ENCODE results near the gene ZNF22.
A peak's percentile ranks its signal among the peaks of the same experiment; 100 is the strongest.

ZNF22 gene

DNA sequence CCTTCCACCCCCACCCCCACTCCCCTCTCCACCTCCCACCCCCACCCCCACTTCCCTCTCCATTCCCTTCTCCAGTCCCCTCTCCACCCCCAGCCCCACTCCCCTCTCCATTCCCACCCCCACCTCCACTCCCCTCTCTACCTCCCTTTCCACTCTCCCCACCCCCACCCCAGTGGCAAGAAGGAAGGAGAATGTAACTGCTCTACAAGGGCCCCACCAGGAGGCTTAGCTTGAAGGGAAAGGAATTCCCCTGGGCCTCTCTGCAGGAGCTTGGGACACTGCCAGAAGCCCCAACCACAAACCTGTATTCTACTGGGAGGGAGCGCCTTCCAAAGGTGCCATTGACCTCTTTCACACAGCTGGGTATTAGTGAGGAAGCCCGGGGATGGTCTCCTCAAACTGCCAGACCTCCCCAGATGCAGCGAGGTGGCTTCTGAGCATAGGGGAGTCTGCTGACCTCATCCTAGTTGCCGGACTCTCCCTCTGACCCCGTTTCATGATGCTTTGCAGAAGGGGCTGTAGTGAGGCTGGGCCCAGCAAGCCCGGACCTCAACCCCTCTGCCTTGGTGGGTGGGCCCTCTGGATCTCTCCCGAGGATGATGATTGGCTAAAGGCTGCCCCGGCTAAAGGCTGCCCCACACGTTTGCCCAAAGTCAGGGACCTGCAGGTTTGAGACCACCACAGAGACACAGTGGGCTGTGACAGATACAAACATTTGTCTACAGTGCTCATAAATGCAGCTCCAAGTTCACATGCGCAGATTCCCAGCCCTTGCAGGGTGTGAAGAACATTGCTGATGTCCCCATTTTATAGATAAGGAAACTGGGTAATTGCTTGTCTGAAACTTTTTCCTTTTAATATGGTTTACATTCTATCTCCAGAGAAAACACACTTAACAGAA lies 25.0 kb upstream of the ZNF22 start:
- TF ChIP-seq, protein P1, sequence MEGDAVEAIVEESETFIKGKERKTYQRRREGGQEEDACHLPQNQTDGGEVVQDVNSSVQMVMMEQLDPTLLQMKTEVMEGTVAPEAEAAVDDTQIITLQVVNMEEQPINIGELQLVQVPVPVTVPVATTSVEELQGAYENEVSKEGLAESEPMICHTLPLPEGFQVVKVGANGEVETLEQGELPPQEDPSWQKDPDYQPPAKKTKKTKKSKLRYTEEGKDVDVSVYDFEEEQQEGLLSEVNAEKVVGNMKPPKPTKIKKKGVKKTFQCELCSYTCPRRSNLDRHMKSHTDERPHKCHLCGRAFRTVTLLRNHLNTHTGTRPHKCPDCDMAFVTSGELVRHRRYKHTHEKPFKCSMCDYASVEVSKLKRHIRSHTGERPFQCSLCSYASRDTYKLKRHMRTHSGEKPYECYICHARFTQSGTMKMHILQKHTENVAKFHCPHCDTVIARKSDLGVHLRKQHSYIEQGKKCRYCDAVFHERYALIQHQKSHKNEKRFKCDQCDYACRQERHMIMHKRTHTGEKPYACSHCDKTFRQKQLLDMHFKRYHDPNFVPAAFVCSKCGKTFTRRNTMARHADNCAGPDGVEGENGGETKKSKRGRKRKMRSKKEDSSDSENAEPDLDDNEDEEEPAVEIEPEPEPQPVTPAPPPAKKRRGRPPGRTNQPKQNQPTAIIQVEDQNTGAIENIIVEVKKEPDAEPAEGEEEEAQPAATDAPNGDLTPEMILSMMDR (conservative IDR thresholded peaks at IDR 0.05), result no peak
- H3K27ac ChIP-seq, result no peak overlapping the region

DNA sequence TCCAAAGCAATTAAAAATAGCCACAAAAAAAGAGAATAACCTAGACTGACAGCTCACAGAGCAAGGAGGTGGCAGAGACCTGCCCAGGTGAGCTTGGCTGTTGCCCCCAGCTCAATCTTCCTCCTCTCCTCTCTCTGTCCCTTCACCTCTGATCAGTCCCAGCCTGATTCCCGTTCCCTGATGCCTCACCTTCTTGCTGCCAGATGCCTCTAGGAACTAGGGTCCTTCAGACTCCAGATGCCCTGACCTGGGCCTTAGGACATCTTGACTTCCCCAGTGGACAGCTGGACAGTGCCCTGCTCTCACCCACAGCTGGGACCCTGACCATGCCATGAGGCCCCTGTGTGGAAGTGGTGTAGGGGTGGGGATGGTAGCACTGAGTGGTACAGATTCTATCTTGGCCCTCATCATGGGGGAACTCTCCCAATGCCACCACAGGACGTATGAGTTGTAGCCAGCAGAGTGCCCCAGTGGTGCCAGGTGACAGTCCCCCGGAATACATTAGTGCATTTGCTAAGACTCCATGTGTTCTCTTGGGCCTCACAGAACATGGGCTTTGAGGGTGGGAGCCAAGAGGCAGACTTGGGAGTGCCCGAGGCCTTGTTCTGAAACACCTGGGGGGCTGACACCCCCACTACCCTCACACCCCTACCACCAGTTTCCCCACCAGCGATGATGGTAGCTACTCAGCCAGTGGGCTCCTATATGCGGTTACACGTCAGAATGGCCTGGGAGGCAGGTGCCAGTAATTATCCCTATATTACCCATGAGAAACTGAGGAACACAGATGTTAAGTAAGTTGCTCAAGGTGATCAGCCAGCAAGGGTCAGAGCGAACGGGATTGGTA lies 24.1 kb upstream of the ZNF22 start:
- TF ChIP-seq, protein P1 (conservative IDR thresholded peaks at IDR 0.05), result no peak
- no peak overlapping the region for H3K27ac ChIP-seq

DNA sequence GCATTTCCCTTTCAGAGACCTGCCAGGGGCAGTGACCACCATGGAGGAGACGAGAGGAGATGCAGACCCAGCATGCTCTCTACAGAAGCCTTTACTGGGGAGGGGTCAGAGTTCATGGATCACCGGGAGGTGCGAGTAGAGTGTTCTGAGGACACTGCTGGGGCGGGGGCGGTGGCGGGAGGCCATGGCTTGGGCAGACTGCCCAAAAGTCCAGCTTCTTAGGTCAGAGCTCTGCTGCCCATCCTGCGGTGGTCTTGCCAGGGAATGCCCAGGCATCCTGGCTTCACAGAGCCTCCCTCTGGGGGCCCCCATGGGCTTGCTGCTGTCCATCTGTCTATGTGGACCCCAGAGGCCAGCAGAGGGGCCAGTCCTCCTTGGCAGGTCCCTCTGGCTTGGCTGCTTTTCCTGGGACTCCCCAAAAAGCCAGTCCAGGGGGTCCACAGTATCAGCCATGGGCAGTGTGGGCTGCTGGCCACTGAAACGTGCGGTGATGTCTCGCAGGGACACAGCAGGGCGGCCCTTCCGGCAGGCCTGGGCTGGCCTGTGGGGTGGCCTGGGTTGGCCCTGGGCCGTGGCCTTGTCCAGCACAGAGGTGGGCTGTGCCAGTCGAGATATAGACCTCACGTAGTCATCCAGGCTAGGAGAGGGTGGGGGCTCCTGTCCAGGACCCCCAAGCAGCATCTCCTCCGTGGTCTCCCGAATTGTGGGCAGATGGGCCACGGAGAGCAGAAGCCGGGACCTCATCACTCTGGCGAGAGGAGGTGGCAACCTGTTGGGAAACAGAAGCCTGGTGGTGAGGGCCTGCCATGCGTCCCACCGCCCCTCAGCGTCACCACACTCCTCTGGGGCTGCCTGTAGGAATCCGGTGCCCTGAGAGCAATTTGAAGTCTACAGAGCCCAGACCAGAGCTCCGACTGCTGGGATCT lies 23.2 kb upstream of the ZNF22 start:
- H3K27ac ChIP-seq, result peak overlapping the region; percentile 66; the same call in 1 of the 2 replicates
- TF ChIP-seq, protein P1 (conservative IDR thresholded peaks at IDR 0.05), result no peak

DNA sequence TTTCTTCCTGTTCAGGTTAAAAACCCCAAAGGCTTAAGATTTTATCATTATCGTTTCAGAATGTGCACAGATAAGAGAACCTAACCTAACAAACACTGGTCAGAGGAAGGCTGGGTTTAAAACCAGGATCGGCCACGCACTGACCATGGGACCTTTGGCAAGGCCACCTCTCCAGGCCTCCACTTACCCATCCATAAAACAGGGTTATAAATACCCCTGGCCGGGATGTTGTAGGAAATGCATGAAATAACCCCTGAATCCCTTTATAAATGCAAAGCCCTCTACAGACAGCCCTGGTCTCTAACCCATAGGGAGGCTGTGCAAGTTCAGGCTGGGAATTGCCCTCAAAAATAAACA lies 22.5 kb upstream of the ZNF22 start:
- TF ChIP-seq, protein P1 (conservative IDR thresholded peaks at IDR 0.05), result no peak
- peak overlapping the region; percentile 66 for H3K27ac ChIP-seq

DNA sequence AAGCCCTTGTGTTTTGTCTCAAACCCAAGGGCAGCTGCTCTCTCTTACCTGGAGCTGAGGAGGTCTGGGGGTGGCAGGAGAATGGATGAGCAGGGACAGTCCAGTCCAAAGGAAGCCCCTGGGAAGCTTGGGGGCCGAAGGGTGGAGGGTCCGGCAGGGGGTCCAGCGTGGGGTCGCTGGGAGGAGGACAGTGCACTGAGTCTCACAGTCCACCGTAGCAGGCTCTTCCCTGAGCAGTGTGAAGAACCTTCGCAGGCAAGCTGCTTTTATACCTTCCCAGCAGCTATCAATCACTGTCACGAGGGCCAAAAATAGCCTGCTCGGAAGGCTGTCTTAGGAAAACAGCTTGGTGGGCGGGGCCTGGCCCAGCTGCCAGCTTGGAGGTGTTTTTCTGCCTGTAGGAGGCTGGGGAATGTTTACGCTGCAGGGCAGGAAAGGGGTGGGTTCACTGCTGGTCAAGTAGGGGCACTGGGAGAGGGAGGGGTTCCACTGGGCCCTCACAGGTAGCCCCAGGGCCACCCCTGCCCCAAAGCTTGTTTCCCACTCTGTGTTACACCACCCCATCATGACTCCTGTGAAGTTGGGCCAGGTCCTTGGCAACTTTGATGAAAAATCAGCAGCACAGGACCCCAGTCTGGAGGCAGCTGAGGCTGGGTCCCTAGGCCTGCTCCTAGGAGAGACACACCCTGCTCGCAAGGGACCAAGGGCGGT lies 22.0 kb upstream of the ZNF22 start, which contains the start of gene DEPP1:
DEPP1 (minus strand) TSS at position 240 of the 711 bp plus-strand sequence. CDS start 779 bp downstream, outside the sequence.
- TF ChIP-seq, protein P1 (conservative IDR thresholded peaks at IDR 0.05), result no peak
- H3K27ac ChIP-seq, result peak within 1 kb of the TSS; percentile 66

DNA sequence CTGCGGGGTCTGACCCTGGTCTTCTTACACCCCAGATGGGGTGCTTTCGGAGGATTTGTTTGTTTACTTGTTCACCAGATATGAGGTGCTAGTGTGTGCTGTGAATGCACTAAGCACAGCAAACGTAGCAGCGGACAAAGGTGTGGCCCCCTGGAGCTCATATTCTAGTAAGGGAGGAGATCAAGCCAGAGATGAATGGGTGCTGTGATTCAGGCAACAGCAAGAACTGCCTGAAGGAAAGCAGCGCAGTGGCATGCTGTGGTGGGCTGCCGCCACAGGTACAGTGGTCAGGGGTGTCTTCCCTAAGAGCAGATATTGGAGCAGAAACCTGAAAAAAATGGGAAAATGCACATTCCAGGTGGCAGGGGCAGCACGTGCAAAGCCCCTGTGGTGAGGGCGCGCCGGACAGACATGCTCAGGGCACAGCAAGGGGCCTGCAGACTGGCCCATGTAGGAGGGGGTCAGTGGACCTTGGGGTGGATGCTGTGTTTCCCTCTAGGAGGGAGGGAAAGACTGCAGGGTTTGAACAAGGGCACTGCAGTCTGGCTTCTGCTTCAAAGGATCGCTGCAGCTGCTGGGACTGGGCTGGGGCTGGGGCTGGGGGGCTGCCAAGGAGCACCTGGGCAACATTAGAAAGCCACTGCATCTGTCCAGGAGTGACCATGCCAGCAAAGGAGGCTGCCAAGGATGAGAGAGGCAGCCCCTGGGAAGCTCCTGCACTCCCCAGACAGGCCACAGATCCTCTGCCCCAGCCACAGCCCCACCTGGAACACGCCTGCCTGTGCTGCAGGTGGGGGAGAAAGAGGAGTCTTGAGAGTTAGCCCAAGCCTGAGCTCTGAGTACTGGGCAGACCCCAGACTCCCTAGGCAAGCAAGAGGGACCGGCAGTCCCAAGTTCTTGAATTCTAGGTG lies 21.2 kb upstream of the ZNF22 start:
- peak overlapping the region; percentile 66 for H3K27ac ChIP-seq
- TF ChIP-seq, protein P1 (conservative IDR thresholded peaks at IDR 0.05), result no peak

Data from VCaP (cell line).